HepG2 (cell line): Measurements from ENCODE around the gene HEMK1. TPM values are rescaled to one million over a fixed set of nuclear protein-coding genes. Genes with fewer than 3 reads are reported as not detected.

ENCODE experiments used
- BORCS8-MEF2B ChIP-seq: sonication (generic); formaldehyde crosslinking; IDR thresholded peaks from 2 replicates; pipeline ENCODE4 v1.8.0; 2022; ENCODE audit warnings: mild to moderate bottlenecking, missing genetic modification reagents
- CREB1 ChIP-seq, 2 experiments: fragments of 450-650 bp in 1 of 2; IDR thresholded peaks; 2 replicates each; pipeline ENCODE4 v1.6.1; 2016 to 2017; ENCODE audit warnings: control low read depth in 1 of 2, mild to moderate bottlenecking in 1 of 2, missing compliant biosample characterization in 1 of 2, missing genetic modification characterization in 1 of 2
- ERF ChIP-seq: IDR thresholded peaks from 2 replicates; pipeline ENCODE4 v1.6.1; 2018; ENCODE audit warnings: missing biosample characterization, missing genetic modification reagents
- FOXO1 ChIP-seq: sonication (generic); formaldehyde crosslinking; IDR thresholded peaks from 2 replicates; pipeline ENCODE4 v1.4.0; 2020; ENCODE audit warnings: missing genetic modification reagents
- GMEB2 ChIP-seq: IDR thresholded peaks from 2 replicates; pipeline ENCODE4 v1.6.1; 2016; ENCODE audit warnings: missing biosample characterization, missing genetic modification reagents, low read depth
- HMG20B ChIP-seq: conservative IDR thresholded peaks from 2 replicates; pipeline ENCODE4 v1.6.1; 2016; ENCODE audit warnings: missing genetic modification reagents, missing compliant biosample characterization
- IRF2 ChIP-seq: IDR thresholded peaks from 2 replicates; pipeline ENCODE4 v1.6.1; 2018; ENCODE audit warnings: missing genetic modification reagents, missing compliant biosample characterization
- JDP2 ChIP-seq: sonication (generic); formaldehyde crosslinking; IDR thresholded peaks from 2 replicates; pipeline ENCODE4 v1.8.1; 2022; ENCODE audit warnings: missing genetic modification reagents, borderline replicate concordance
- MBD4 ChIP-seq: IDR thresholded peaks from 2 replicates; pipeline ENCODE4 v1.6.1; 2012; ENCODE audit warnings: low read length, inconsistent platforms, borderline replicate concordance
- MEF2D ChIP-seq: sonication (generic); formaldehyde crosslinking; IDR thresholded peaks from 2 replicates; pipeline ENCODE4 v1.5.1; 2020; ENCODE audit warnings: mild to moderate bottlenecking, missing genetic modification reagents
- NFYB ChIP-seq: sonication (generic); formaldehyde crosslinking; IDR thresholded peaks from 2 replicates; pipeline ENCODE4 v1.4.0; 2020; ENCODE audit warnings: missing genetic modification reagents
- RELA ChIP-seq: sonication (generic); formaldehyde crosslinking; IDR thresholded peaks from 2 replicates; pipeline ENCODE4 v1.4.0; 2020; ENCODE audit warnings: missing genetic modification reagents
- SIN3B ChIP-seq: fragments of 150-350 bp; IDR thresholded peaks from 2 replicates; pipeline ENCODE4 v1.6.1; 2014; ENCODE audit warnings: low read length
- TERF1 ChIP-seq: sonication (generic); formaldehyde crosslinking; IDR thresholded peaks from 2 replicates; pipeline ENCODE4 v1.8.0; 2022; ENCODE audit warnings: mild to moderate bottlenecking, missing genetic modification reagents, moderate library complexity
- TFAP4 ChIP-seq: sonication (generic); IDR thresholded peaks from 2 replicates; pipeline ENCODE4 v1.6.1; 2016; ENCODE audit warnings: low read depth, borderline replicate concordance
- TRAFD1 ChIP-seq: sonication (generic); formaldehyde crosslinking; IDR thresholded peaks from 2 replicates; pipeline ENCODE4 v1.5.1; 2020; ENCODE audit warnings: missing genetic modification reagents, mild to moderate bottlenecking, borderline replicate concordance
- ZNF264 ChIP-seq: sonication (generic); formaldehyde crosslinking; IDR thresholded peaks from 2 replicates; pipeline ENCODE4 v1.4.0; 2020; ENCODE audit warnings: missing genetic modification reagents
- ZNF44 ChIP-seq: sonication (generic); formaldehyde crosslinking; IDR thresholded peaks from 2 replicates; pipeline ENCODE4 v1.5.1; 2020; ENCODE audit warnings: mild to moderate bottlenecking, missing genetic modification reagents
- ZNF569 ChIP-seq: sonication (generic); formaldehyde crosslinking; IDR thresholded peaks from 2 replicates; pipeline ENCODE4 v1.5.0; 2020; ENCODE audit warnings: mild to moderate bottlenecking, missing genetic modification reagents, moderate library complexity, borderline replicate concordance
- ZNF616 ChIP-seq: sonication (generic); formaldehyde crosslinking; IDR thresholded peaks from 2 replicates; pipeline ENCODE4 v1.5.0; 2020; ENCODE audit warnings: low read depth, mild to moderate bottlenecking, missing genetic modification reagents
- ZNF644 ChIP-seq: IDR thresholded peaks from 2 replicates; pipeline ENCODE4 v1.6.1; 2016; ENCODE audit warnings: low read depth
- ZNF777 ChIP-seq: sonication (generic); formaldehyde crosslinking; IDR thresholded peaks from 2 replicates; pipeline ENCODE4 v1.4.0; 2020; ENCODE audit warnings: missing genetic modification reagents
- ZNF883 ChIP-seq: sonication (generic); formaldehyde crosslinking; IDR thresholded peaks from 2 replicates; pipeline ENCODE4 v1.5.1; 2020; ENCODE audit warnings: mild to moderate bottlenecking, missing genetic modification reagents; ENCODE audit errors: not compliant biosample characterization
- polyA plus RNA-seq, 8 experiments: library from polyadenylated mRNA; depleted of rRNA in 3 of 8; stranded (reverse) in 7 of 8; unstranded in 1 of 8; fragments of >200 nt; fragmentation: Illumina TruSeq in 4 of 8; extraction: Trizol in 4 of 8; gene quantifications; 2 replicates each; pipeline versions ENCODE4 v1.2.1 to v1.2.3, GENCODE V29; 2011 to 2016; ENCODE audit warnings: low read depth in 4 of 8, missing spikeins in 1 of 8, mixed read lengths in 1 of 8; ENCODE audit not compliant: insufficient read depth in 1 of 8
- total RNA-seq, 5 experiments: library from RNA; depleted of rRNA; stranded (reverse); fragments of >200 nt; fragmentation: Illumina TruSeq; extraction: Trizol; gene quantifications; 2 replicates each; pipeline ENCODE4 v1.2.3, GENCODE V29; 2016; ENCODE audit warnings: low read depth in 1 of 5
- TF ChIP-seq, protein P1 (sequence below): IDR thresholded peaks from 2 replicates; pipeline ENCODE4 v1.6.1; 2016; ENCODE audit warnings: missing genetic modification reagents, missing compliant biosample characterization
- TF ChIP-seq, protein P2 (sequence below): sonication (generic); formaldehyde crosslinking; IDR thresholded peaks from 2 replicates; pipeline ENCODE4 v1.4.0; 2020; ENCODE audit warnings: missing genetic modification reagents, low read depth, mild to moderate bottlenecking, borderline replicate concordance

Gene HEMK1
- total and polyA plus RNA-seq, 2 of the 13 experiments (the other 11 are each of a cell fraction or from before 2014, with no cell fraction given): 9.8 to 12.6 TPM

DNA sequence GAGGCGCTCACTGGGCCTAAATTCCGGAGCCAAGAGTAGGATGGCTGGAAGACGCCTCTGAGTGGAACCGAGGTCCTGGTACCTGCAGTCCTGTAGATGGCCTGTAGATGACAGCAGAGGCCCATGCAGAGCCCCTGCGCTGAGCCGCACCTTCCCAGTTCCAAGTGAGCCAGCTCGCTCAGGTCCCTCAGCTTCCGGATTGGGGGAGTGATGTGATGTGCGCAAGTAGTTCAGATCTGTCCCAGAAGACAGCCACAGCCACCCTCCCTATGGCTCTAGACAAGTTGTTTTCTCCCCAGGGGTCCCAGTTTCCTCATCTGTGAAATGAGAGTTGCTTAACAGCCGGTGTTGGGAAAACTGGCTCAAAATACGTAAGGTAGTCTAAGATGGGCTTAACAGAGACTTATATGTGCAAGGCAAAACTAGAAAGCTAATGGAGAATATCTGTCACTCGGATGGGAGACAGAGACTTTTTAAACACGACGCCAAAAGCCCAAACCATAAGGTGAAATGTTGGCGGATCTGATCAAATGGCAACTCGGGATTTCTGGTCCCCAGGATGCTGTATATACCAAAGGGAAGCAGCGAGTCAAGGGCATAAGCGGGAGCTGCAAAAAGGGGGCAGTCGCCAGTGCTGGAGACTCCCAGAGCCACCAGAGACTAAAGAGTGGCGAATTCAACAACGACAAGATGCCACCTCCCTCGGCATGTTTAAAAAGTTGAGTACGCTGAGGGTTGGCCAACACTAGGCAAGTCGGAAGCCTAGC, 46.9 kb downstream of the HEMK1 start (continued):
- TF ChIP-seq TRAFD1 (CRISPR knock-in tag) (no peak), ZNF883 (CRISPR knock-in tag) (peak; percentile 30), RELA (CRISPR knock-in tag) (no peak), NFYB (CRISPR knock-in tag) (no peak), ZNF44 (no peak), MBD4 (no peak), GMEB2 (CRISPR knock-in tag) (no peak), IRF2 (CRISPR knock-in tag) (no peak), TERF1 (no peak), ZNF777 (CRISPR knock-in tag) (no peak), TFAP4 (no peak), SIN3B (no peak), BORCS8-MEF2B (CRISPR knock-in tag) (no peak), HMG20B (CRISPR knock-in tag) (no peak), ZNF264 (CRISPR knock-in tag) (no peak), CREB1 (IDR thresholded peaks at IDR 0.05) (no peak), CREB1 (CRISPR knock-in tag; IDR thresholded peaks at IDR 0.05) (no peak), ZNF644 (no peak), ZNF569 (CRISPR knock-in tag) (no peak), ZNF616 (CRISPR knock-in tag) (no peak), JDP2 (CRISPR knock-in tag) (no peak), MEF2D (CRISPR knock-in tag) (no peak; the same call in 1 of the 2 replicates), ERF (peak; percentile 56; the same call in 1 of the 2 replicates), FOXO1 (CRISPR knock-in tag) (0 out of 2 replicates have a peak, but pooled peaks have one; percentile 8)
- TF ChIP-seq, protein P1, sequence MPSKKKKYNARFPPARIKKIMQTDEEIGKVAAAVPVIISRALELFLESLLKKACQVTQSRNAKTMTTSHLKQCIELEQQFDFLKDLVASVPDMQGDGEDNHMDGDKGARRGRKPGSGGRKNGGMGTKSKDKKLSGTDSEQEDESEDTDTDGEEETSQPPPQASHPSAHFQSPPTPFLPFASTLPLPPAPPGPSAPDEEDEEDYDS (CRISPR knock-in tag): no peak; the same call in 1 of the 2 replicates
- TF ChIP-seq, protein P2, sequence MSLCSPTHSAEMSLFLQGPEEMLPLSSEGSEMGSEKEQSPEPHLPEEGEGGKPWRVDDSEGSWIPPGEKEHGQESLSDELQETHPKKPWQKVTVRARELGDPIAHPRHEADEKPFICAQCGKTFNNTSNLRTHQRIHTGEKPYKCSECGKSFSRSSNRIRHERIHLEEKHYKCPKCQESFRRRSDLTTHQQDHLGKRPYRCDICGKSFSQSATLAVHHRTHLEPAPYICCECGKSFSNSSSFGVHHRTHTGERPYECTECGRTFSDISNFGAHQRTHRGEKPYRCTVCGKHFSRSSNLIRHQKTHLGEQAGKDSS (CRISPR knock-in tag): no peak; the same call in 1 of the 2 replicates
